Effector CD4-positive, alpha-beta T cell (primary cell): ENCODE results near the gene MARK2.

Source experiments
- DNase-seq: peaks from one replicate; pipeline ENCODE4 v3.0.0-alpha.2; 2020

MARK2 gene

GRCh38 chr11:63911876-63912275 is 73.0 kb downstream of the MARK2 start:
- DNase-seq = no peak

DNA sequence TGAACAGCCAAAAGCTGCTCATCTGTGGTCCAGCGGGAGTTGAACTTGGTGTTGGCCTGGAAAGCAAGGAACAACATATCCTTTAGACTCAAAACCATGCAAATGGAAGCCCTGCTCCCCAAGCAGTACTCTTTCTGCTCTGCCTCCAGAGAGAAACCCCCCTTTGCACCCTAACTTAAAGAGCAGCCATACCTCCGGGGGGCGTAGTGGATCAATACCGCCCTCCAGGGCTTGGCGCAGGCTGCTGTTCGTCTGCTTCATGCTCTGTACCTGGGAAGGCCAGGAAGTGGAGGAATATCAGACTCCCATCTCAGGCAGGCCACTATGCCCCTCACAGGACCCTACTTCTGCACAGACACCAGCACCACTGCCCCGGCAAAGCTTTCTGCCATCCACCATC is 73.8 kb downstream of the MARK2 start:
- DNase-seq = no peak

DNA sequence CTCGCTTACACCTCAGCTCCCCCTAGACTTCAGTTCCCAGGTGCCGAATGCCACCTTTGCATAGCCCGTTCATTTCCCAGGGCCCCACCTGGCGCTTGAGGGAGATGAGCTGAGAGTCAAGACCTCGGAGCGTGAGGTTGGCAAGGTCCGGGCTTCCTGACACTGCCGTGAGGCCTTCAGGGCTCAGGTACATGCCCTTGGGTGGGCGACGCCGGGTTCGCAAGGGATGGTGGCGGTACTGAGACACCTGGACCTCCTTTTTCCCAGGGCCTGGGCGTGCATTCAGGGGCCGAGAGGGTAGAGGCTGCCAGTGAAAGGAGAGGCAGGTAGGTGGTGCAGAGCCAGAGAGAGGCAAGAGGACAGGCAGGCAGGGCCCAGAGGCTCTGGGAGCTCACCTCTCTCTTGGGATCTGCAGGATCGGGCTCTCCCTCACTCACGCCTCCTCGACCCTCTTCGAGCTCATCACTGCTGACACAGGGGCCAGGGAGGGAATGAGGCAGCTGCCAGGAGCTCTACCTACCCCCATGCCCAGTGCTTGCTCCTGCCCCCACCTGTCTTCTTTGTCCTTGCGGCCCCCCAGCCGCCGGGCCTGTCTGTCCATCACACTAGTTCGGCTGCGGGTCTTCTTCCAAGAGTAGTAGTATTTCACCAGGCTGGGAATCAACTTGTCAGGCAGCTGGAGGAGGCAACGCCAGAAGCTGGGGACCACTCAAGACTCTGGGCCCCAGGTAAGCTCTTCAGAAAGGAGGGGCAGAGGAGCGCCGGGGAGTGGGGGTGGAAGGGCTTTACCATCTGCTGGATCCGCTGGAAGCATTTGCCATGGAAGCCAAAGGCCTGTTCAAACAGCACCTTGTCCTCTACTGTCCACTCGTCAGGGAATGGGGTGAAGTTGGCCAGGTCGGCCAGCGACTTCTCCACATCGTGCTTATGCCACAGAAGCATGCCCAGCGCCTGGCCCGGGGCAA is 75.2 kb downstream of the MARK2 start:
- no peak for DNase-seq

DNA sequence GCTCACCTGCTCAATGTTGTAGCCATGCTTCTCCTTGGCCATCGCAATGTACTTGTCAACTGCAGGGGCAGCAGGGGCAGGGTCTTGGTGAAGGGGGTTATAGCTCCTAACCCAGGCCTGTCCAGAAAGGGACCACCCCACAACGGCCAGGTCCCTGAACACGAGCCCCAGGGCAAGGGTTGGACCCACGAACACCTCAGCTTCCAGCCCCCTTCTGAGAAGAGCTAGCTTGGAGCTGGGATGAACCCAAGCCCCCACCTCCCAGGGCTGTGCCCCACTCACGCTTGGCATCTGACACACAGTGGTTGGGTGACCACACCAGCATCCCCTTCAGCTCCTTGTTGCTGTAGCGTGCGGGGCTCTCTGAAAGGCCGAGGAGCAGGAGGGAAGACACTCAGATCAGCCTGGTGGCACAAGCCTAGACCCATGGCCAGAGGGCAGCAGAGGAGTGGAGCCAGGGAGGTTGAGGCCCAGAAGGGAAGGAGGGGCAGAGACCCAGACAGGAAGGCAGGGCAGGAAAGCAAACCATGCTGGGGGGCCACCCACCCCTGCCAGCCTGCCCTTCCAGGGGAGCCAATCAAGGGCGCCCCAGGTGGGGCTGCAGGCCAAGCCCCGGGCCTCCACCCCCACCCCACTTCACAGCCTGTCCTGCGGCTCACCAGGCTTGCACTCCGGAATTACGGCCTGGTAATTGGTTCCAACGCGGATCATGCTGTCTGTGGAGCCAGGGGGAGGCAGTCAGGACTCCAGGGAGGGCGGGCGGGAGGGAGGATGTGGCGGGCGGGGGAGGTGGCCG is 76.2 kb downstream of the MARK2 start:
- no peak for DNase-seq

DNA sequence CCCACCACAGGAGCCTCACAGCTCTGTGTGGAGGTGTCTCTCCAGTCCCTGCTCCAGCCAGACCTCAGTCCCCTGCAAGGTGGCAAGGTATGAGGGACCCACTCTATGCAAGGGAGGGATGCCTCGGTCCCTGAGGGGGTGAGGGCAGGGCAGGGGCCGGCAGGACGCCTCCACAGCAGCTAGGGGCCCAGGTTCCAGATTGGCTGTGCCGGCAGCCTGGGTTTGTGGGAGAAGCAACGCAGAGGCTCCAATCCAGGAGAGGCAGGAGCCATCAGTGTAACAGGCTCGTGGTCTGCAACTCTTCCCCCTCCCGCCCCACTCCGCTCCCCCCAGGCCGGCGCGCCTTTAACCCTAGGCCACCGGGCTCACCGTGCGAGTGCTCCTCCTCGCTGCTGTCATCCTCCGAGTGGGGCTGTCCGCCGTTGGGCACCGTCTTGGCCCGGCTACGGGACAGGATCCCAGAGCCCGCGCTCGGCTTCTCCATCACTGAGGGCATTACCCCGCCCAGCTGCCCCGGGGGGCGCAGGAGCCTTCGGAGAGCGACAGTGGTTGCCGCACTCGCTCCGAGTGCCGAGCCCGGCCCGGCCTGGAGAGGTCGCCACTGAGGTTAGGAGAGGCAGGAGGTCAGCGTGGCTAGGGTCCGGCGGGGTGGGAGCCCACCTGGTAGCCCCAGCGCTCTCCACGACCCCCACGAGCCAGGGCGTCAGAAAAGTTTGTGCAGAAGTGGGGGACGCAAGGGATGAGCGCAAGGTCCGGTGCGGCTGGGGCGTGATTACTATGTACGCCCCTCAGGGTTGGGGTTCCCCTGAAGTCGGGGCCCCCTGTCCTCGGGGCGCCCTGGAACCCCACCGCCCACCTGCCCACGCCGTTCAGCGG is 77.3 kb downstream of the MARK2 start:
- no peak for DNase-seq

DNA sequence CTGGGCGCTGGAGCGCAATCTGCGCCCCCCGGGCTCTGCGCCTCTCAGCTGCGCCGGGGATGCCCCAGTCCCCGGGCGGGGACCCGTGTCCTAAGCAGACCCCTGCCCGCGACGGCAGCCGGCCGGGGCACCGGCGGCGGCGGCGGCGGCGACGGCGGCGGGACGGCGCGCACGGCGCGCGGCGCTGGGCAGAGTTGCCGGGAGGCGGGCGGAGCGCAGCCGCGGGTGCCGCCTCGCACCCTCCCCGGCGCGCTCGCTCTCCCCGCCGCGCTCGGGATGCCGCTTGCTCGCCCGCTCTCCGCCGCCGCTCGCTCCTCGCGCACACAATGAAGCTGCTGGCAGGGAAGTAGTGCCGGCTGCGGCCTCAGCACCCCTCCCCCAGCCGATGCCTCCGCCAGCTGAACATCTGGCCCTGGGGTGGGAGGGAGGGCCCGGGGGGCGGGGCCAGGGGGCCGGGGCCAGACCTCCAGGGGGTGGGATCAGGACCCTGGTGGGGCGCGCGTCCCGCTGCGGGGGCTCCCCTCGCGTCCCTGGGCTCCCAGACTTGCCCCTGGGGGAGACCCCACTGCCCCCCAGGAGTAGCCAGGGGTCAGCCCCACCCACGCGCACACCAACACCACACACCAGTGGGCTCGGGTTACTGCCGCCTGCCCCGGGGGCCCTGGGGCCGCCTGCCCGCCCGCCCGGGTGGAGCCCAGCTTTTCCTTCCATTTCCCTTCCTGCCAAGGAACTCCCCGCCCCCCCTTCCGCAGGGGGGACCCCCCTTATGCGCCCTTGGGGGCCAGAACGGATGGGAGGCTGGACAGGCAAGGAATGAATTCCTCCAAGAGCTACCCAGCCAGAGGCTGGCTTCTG is 78.2 kb downstream of the MARK2 start, which contains the start of gene RCOR2:
RCOR2 (minus strand) TSS at position 328 of the 855 bp plus-strand sequence. CDS start 708 bp downstream, outside the sequence.
- peak; percentile 32 for DNase-seq

- peak; percentile 22 for DNase-seq
Measured at GRCh38 chr11:63917692-63918506, 79.0 kb downstream of the MARK2 start.

GRCh38 chr11:63918507-63919191 is 79.7 kb downstream of the MARK2 start:
- no peak for DNase-seq

GRCh38 chr11:63919267-63920125 is 80.6 kb downstream of the MARK2 start:
- no peak for DNase-seq

DNA sequence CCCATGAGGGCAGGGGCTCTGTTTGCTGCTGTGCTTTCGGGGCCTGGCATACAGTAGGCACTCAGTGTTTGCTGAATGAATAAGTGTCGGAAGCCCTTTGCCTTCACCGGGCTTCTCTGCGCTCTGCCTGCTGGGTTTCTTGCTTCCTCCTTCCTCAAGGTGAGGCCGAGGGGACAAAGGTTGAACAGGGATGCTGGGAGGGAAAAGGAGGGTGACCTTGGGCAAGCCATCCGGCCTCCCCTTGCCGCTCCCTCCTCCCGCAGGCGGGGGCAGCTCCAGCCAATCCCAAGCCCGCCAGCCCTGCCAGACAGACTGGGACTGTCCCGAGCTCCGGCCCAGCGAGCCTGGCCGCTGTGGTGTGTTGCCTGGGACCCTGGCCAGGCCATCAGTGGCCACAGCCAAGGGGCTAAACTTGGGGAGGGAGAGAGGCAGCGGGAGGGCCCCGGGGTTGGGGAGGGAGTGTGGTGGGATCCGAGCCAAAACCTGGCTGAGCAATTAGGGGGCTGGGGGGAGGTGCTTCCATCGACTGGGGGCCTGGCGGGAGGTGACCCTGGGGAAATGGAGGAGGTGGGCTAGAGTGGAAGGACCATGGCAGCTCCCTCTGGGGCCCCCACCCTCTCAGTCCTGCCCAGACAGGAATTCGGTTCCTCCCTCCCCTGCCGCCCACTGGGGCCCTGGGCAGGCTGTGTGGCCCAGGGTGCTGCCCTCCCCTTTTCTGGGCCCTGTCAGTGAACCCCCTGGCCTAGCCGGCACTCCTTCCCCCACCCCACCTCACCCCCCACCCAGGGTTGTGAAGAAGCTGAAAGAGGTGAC is 81.4 kb downstream of the MARK2 start:
- DNase-seq = no peak

DNA sequence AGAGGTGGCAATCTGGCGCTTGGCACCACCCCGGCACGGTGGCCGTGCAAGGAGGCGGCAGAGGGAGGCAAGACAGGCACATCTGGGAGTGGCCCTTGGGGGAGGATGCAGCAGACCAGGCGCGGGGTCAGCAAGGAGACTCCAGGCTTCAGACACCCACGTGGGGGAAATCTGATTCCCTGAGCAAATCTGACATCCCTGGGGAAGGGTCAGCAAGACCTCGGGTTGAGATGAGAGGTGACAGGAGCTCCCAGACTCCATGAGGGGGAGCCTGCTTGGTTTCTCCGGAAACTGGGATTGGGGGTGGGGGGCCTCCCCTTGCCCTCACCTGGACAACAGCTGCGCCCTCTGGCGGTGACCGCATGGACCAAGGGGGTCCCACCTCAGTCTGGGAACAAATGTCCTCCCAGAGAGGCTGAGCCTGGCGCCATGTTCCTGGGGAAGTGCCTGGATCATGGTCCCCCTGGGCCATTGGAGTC is 82.1 kb downstream of the MARK2 start:
- no peak for DNase-seq

DNA sequence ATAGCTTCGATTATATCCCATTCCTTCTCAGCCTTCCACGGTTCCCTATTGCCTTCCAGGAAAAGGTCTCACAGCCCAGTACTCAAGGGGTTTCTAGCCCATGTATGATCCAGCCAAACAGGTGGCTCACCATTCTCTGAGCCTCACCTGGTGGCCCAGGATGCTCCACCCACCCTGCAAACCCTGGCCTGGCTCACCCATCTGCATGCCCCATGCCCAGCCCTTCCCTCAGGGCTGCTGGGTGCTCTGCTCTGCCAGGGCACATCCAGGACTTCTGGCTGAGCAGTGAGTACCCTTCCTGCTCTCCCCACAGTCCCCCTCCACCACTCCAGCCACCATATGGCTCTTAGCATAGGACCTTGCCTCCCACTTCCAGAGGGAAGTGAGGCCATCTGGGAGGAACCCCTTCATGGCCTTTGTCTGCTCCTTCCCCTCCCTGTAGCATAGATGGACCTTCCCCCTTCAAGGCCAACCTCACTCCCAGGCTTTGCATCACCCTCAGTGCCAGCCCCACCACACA is 83.8 kb downstream of the MARK2 start:
- DNase-seq = no peak

DNA sequence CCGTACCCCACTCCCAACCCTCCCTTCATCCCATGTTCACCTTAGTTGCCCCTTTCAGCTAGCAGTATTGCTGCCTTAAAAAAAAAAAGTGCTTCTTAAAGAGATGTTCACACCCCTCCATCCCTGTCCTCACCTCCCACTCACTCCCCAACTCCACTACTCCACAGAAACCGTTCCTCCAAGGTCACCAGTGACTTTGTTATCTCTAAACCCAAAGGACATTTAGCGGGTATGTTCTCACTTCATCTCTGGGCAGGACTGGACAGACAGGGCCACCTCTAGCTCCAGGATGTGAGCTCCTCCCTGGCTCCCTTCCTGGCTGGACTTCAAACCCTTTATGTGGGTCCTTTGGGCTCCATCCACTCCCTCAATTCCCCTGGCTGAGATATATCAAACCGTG is 84.4 kb downstream of the MARK2 start:
- DNase-seq = no peak

DNA sequence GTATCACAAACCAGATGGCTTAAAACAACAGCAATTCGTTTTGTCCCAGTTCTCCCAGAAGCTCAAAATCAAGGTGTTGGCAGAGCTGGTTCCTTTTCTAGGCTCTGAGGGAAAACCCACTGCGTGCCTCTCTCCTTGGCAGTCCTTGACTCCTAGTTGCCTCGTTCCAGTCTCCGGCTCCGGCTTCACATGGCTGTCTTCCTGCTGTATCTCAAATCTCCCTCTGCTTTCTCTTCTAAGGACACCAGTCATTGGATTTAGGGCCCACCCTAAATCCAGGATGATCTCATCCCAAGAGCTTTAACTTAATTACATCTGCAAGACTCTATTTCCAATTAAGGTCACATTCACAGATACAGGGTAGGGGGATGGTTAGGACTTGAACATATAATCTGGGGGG is 90.7 kb downstream of the MARK2 start:
- no peak for DNase-seq

GRCh38 chr11:63931045-63931444 is 92.1 kb downstream of the MARK2 start:
- DNase-seq = no peak

DNA sequence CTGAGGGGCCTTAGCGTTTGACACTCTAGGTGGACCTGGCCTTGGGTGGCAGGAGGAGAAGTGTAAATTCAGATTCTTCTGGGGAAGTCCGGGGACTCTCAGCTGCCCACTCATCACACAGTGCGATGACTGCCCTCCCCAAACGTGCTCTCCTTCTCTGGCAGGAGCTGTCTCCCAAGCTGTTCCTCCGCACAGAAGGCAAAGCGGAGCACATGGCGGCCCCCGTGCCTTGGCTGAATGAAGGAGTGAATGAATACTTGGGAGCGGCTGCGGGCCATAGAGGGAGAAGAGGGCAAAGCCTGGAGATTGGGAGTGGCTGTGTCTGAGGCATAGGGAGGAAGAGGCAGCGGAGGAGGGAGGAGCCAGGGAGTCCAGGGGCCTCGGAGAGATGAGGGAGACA is 93.0 kb downstream of the MARK2 start:
- DNase-seq = no peak

GRCh38 chr11:63933459-63933858 is 94.5 kb downstream of the MARK2 start:
- no peak for DNase-seq
